NCI-H2107 (cell line): ENCODE results near the gene PLA2G10.
"Not testable (repeated sequence)": the region's sequence is repeated elsewhere in the genome, so short reads cannot be mapped to it uniquely, and the experiment has no call there.

Experiments
- DNase-seq: peaks from one replicate; lab custom pipeline; 2025; lab: John Stamatoyannopoulos, UW

Gene PLA2G10

GRCh38 chr16:14667347-14668266 is 26.5 kb downstream of the PLA2G10 start:
- DNase-seq = no peak

- no peak for DNase-seq
These were observed 36.0 kb downstream of the PLA2G10 start for GRCh38 chr16:14658063-14658462.

- DNase-seq = no peak
These were observed 41.4 kb downstream of the PLA2G10 start for GRCh38 chr16:14652726-14653125.

- no peak for DNase-seq
These were observed 43.5 kb downstream of the PLA2G10 start for GRCh38 chr16:14650629-14651028.

- no peak for DNase-seq
These were observed 44.3 kb downstream of the PLA2G10 start for GRCh38 chr16:14649816-14650215.

- DNase-seq = no peak
These were observed 52.2 kb downstream of the PLA2G10 start for GRCh38 chr16:14641926-14642325.

- no peak for DNase-seq
These were observed 52.9 kb downstream of the PLA2G10 start for GRCh38 chr16:14641206-14641605.

- DNase-seq = no peak
These were observed 53.6 kb downstream of the PLA2G10 start for GRCh38 chr16:14640538-14640937.

- not testable (repeated sequence) for DNase-seq
These were observed 57.2 kb downstream of the PLA2G10 start for GRCh38 chr16:14636951-14637240.

- DNase-seq = not testable (repeated sequence)
These were observed 57.7 kb downstream of the PLA2G10 start for GRCh38 chr16:14636179-14636950.

- DNase-seq = no peak
These were observed 58.5 kb downstream of the PLA2G10 start for GRCh38 chr16:14635395-14636165.

- no peak for DNase-seq
These were observed 59.8 kb downstream of the PLA2G10 start for GRCh38 chr16:14634389-14634725.

- peak; percentile 95 for DNase-seq
These were observed 61.2 kb downstream of the PLA2G10 start, which contains the start of gene BFAR for GRCh38 chr16:14632693-14633569. Gene BFAR, plus strand, starts transcription at chr16:14632951. Its CDS starts 11,396 bp downstream, at chr16:14644347.

GRCh38 chr16:14630620-14631330 is 63.3 kb downstream of the PLA2G10 start:
- DNase-seq = not testable (repeated sequence)

- peak; percentile 94 for DNase-seq
These were observed 64.0 kb downstream of the PLA2G10 start, which contains the start of gene PARN for GRCh38 chr16:14629919-14630619. Gene PARN, minus strand, starts transcription at chr16:14630260. Its CDS starts 135 bp downstream, at chr16:14630125.

GRCh38 chr16:14629612-14629918 is 64.5 kb downstream of the PLA2G10 start:
- no peak for DNase-seq

- no peak for DNase-seq
These were observed 65.1 kb downstream of the PLA2G10 start for GRCh38 chr16:14628806-14629611.

- no peak for DNase-seq
These were observed 67.0 kb downstream of the PLA2G10 start for GRCh38 chr16:14627078-14627477.
